ENCODE data around the gene PPARD.

The PPARD gene

GRCh38 chr6:35296931-35297600 lies 45.3 kb upstream of the PPARD start:
- H3K4me3 ChIP-seq (ENCODE audit: low read depth, low read length) = peak overlapping the region; percentile 72
- TF ChIP-seq CTCF (IDR thresholded peaks at IDR 0.05; ENCODE audit: low read depth, low read length) (no peak), POLR2A (IDR thresholded peaks at IDR 0.05; ENCODE audit: extremely low read depth, insufficient read length) (no peak), MYC (IDR thresholded peaks at IDR 0.05; ENCODE audit: low read depth, low read length) (no peak), MAX (IDR thresholded peaks at IDR 0.05; ENCODE audit: low read depth, low read length) (no peak)
- no peak for DNase-seq (ENCODE audit: low read depth)

GRCh38 chr6:35297601-35298481 lies 44.5 kb upstream of the PPARD start, which contains the start of gene DEF6:
DEF6 (plus strand) TSS chr6:35297818; CDS start chr6:35297857, 39 bp downstream.
- peak; percentile 99 for DNase-seq (ENCODE audit: low read depth)
- TF ChIP-seq MAX (IDR thresholded peaks at IDR 0.05; ENCODE audit: low read depth, low read length) (peak; percentile 92), MYC (IDR thresholded peaks at IDR 0.05; ENCODE audit: low read depth, low read length) (peak; percentile 76), CTCF (IDR thresholded peaks at IDR 0.05; ENCODE audit: low read depth, low read length) (peak; percentile 85), POLR2A (IDR thresholded peaks at IDR 0.05; ENCODE audit: extremely low read depth, insufficient read length) (peak; percentile 83)
- H3K4me3 ChIP-seq (ENCODE audit: low read depth, low read length) = peak within 1 kb of the TSS; percentile 72

GRCh38 chr6:35298625-35299140 lies 43.7 kb upstream of the PPARD start:
- H3K4me3 ChIP-seq (ENCODE audit: low read depth, low read length) = peak overlapping the region; percentile 72
- TF ChIP-seq MYC (IDR thresholded peaks at IDR 0.05; ENCODE audit: low read depth, low read length) (no peak), MAX (IDR thresholded peaks at IDR 0.05; ENCODE audit: low read depth, low read length) (0 out of 2 replicates have a peak, but pooled peaks have one; percentile 15)
- peak; percentile 53 for DNase-seq (ENCODE audit: low read depth)

GRCh38 chr6:35299674-35300073 lies 42.7 kb upstream of the PPARD start:
- no peak for TF ChIP-seq POLR2A (IDR thresholded peaks at IDR 0.05; ENCODE audit: extremely low read depth, insufficient read length)
- no peak for TF ChIP-seq CTCF (IDR thresholded peaks at IDR 0.05; ENCODE audit: low read depth, low read length)
- TF ChIP-seq MAX (IDR thresholded peaks at IDR 0.05; ENCODE audit: low read depth, low read length) = 0 out of 2 replicates have a peak, but pooled peaks have one; percentile 6
- peak; percentile 60; the same call in 1 of the 2 replicates for TF ChIP-seq MYC (IDR thresholded peaks at IDR 0.05; ENCODE audit: low read depth, low read length)
- peak overlapping the region; percentile 72 for H3K4me3 ChIP-seq (ENCODE audit: low read depth, low read length)
- DNase-seq (ENCODE audit: low read depth) = peak; percentile 94

GRCh38 chr6:35300848-35301247 lies 41.5 kb upstream of the PPARD start:
- no peak for TF ChIP-seq CTCF (IDR thresholded peaks at IDR 0.05; ENCODE audit: low read depth, low read length)
- TF ChIP-seq MYC (IDR thresholded peaks at IDR 0.05; ENCODE audit: low read depth, low read length) = no peak
- TF ChIP-seq POLR2A (IDR thresholded peaks at IDR 0.05; ENCODE audit: extremely low read depth, insufficient read length) = no peak
- no peak for TF ChIP-seq MAX (IDR thresholded peaks at IDR 0.05; ENCODE audit: low read depth, low read length)
- peak overlapping the region; percentile 72 for H3K4me3 ChIP-seq (ENCODE audit: low read depth, low read length)
- peak; percentile 68 for DNase-seq (ENCODE audit: low read depth)
